Measurements from ENCODE around the gene MIPOL1.
"Not testable (repeated sequence)": the region's sequence is repeated elsewhere in the genome, so short reads cannot be mapped to it uniquely, and the experiment has no call there.

DNA sequence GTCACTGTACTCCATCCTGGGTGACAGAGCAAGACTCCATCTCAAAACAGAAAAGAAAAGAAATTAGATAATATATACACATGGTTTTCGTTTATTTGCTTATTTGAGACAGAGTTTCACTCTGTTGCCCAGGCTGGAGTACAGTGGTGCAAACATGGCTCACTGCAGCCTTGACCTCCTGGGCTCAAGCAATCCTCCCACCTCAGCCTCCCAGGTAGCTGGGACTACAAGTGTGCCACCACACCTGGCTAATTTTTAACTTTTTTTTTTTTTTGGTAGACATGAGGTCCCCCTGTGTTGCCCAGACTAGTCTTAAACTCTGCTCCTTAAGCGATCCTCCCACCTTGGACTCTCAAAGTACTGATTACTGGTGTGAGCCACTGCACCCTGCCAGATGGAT, 11.9 kb downstream of the MIPOL1 start:
- TF ChIP-seq, protein P1, sequence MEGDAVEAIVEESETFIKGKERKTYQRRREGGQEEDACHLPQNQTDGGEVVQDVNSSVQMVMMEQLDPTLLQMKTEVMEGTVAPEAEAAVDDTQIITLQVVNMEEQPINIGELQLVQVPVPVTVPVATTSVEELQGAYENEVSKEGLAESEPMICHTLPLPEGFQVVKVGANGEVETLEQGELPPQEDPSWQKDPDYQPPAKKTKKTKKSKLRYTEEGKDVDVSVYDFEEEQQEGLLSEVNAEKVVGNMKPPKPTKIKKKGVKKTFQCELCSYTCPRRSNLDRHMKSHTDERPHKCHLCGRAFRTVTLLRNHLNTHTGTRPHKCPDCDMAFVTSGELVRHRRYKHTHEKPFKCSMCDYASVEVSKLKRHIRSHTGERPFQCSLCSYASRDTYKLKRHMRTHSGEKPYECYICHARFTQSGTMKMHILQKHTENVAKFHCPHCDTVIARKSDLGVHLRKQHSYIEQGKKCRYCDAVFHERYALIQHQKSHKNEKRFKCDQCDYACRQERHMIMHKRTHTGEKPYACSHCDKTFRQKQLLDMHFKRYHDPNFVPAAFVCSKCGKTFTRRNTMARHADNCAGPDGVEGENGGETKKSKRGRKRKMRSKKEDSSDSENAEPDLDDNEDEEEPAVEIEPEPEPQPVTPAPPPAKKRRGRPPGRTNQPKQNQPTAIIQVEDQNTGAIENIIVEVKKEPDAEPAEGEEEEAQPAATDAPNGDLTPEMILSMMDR (conservative IDR thresholded peaks at IDR 0.05; ENCODE audit: low read depth, low read length) = not testable (repeated sequence)
- not testable (repeated sequence) for TF ChIP-seq FOS (IDR thresholded peaks at IDR 0.05; ENCODE audit: low read depth, low read length); POLR2A (IDR thresholded peaks at IDR 0.05; ENCODE audit: low read depth, low read length); NFE2L2 (IDR thresholded peaks at IDR 0.05; ENCODE audit: low read depth, low read length); CHD1 (IDR thresholded peaks at IDR 0.05; ENCODE audit: low read depth, low read length); RFX5 (IDR thresholded peaks at IDR 0.05; ENCODE audit: low read depth, low read length); RAD21 (IDR thresholded peaks at IDR 0.05; ENCODE audit: low read length); MXI1 (IDR thresholded peaks at IDR 0.05; ENCODE audit: borderline replicate concordance, low read depth, low read length); ELK1 (IDR thresholded peaks at IDR 0.05; ENCODE audit: borderline replicate concordance, low read depth, low read length); CEBPB (IDR thresholded peaks at IDR 0.05; ENCODE audit: low read depth, low read length); SMC3 (IDR thresholded peaks at IDR 0.05; ENCODE audit: low read depth, low read length)
- TF ChIP-seq, protein P2, sequence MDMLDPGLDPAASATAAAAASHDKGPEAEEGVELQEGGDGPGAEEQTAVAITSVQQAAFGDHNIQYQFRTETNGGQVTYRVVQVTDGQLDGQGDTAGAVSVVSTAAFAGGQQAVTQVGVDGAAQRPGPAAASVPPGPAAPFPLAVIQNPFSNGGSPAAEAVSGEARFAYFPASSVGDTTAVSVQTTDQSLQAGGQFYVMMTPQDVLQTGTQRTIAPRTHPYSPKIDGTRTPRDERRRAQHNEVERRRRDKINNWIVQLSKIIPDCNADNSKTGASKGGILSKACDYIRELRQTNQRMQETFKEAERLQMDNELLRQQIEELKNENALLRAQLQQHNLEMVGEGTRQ (IDR thresholded peaks at IDR 0.05; ENCODE audit: low read depth, low read length) = not testable (repeated sequence)
